CD4-positive, alpha-beta T cell (primary cell): ENCODE measurements around the gene PRICKLE1. TPM values are rescaled to one million over a fixed set of nuclear protein-coding genes. Genes with fewer than 3 reads are reported as not detected.

ENCODE experiments used
- ATAC-seq: fragments of 200-7000 bp; cut with Tn5 transposase; one replicate; pipeline ENCODE4 v1.10.0; 2022; ENCODE audit warnings: mild to moderate bottlenecking; ENCODE audit not compliant: poor library complexity
- CTCF ChIA-PET: fragments of 350-600 bp; sonication (Branson Sonifier 250); formaldehyde crosslinking; loops from one replicate; lab custom pipeline; 2021; ENCODE audit warnings: antibody characterized with exemption, inconsistent platforms; lab: Charles Lee
- POLR2A ChIA-PET: fragments of 350-600 bp; sonication (Branson Sonifier 250); formaldehyde crosslinking; loops from one replicate; lab custom pipeline; 2021; ENCODE audit warnings: antibody characterized with exemption, inconsistent platforms; lab: Charles Lee
- DNase-seq, 14 experiments: peaks; one replicate each; pipeline ENCODE4 v3.0.0-alpha.2; 2013 to 2020; ENCODE audit warnings: mixed read lengths in 2 of 14
- H3K27ac ChIP-seq, 2 donors: one replicate each; pipeline versions ENCODE4 v1.5.1 to v1.7.0; 2013; ENCODE audit warnings: low read length in 2 of 2, low read depth in 1 of 2, mild to moderate bottlenecking in 1 of 2
- H3K27me3 ChIP-seq, 2 experiments: 1 replicate in 1 of 2; 2 replicates in 1 of 2; pipeline versions ENCODE4 v1.6.1 to v1.7.0; 2013; ENCODE audit warnings: low read length in 2 of 2, control low read depth in 1 of 2, mild to moderate bottlenecking in 1 of 2, moderate library complexity in 1 of 2; ENCODE audit not compliant: insufficient read depth in 2 of 2, control insufficient read depth in 1 of 2
- H3K36me3 ChIP-seq: one replicate; pipeline ENCODE4 v1.6.1; 2013; ENCODE audit warnings: low read length, control low read depth; ENCODE audit not compliant: insufficient read depth
- H3K4me1 ChIP-seq: one replicate; pipeline ENCODE4 v1.6.1; 2013; ENCODE audit warnings: low read length, control low read depth; ENCODE audit not compliant: insufficient read depth
- H3K4me3 ChIP-seq: one replicate; pipeline ENCODE4 v1.5.1; 2013; ENCODE audit warnings: mild to moderate bottlenecking, low read length, moderate library complexity
- H3K9me3 ChIP-seq, 2 experiments: 1 replicate in 1 of 2; 2 replicates in 1 of 2; pipeline versions ENCODE4 v1.6.1 to v1.7.0; 2013; ENCODE audit warnings: low read length in 2 of 2, mild to moderate bottlenecking in 2 of 2, control low read depth in 1 of 2, moderate library complexity in 1 of 2; ENCODE audit not compliant: control insufficient read depth in 1 of 2, insufficient read depth in 1 of 2
- H3K27ac Mint-ChIP-seq: one replicate; pipeline ENCODE4 v1.8.0; 2020; ENCODE audit warnings: mixed read lengths
- H3K27me3 Mint-ChIP-seq: one replicate; pipeline ENCODE4 v1.8.0; 2021; ENCODE audit warnings: mixed read lengths
- H3K36me3 Mint-ChIP-seq: one replicate; pipeline ENCODE4 v1.8.0; 2021; ENCODE audit warnings: low read depth, mixed read lengths
- H3K4me1 Mint-ChIP-seq: one replicate; pipeline ENCODE4 v1.8.0; 2021; ENCODE audit warnings: low read depth, mixed read lengths
- H3K4me3 Mint-ChIP-seq: one replicate; pipeline ENCODE4 v1.8.0; 2020; ENCODE audit warnings: mild to moderate bottlenecking, mixed read lengths
- H3K9me3 Mint-ChIP-seq: one replicate; pipeline ENCODE4 v1.8.0; 2020; ENCODE audit warnings: mixed read lengths
- CTCF ChIP-seq: fragments of 200-600 bp; IDR thresholded peaks from one replicate; pipeline ENCODE4 v1.8.0; 2022; ENCODE audit warnings: antibody characterized with exemption, mild to moderate bottlenecking
- intact Hi-C, 2 experiments: fragments of 100-400 bp; cut with DNase I in 1 of 2; cut with micrococcal nuclease in 1 of 2; formaldehyde crosslinking; loops; one replicate each; pipeline versions ENCODE4 v1.15.1 to v1.9.0; 2023 to 2025; cut with DNase I, micrococcal nuclease
- total RNA-seq, 174 experiments: library from RNA in 2 of 174; stranded (reverse) in 2 of 174; gene quantifications; one replicate each; pipeline ENCODE4 v1.2.3 and lab custom pipeline; 2021 to 2026

Gene PRICKLE1
- total RNA-seq, 2 experiments from 2014 or later = not detected

GRCh38 chr12:42630314-42630713 lies 40.8 kb upstream of the PRICKLE1 start:
- no peak for TF ChIP-seq CTCF
- Mint-ChIP-seq H3K36me3 (no peaks in the 10 kb centered on the region), H3K4me1 (no peaks in the 10 kb centered on the region), H3K27me3 (no peaks in the 10 kb centered on the region), H3K9me3 (no peaks in the 10 kb centered on the region), H3K27ac (no peak overlapping the region), H3K4me3 (no peak overlapping the region)
- no peaks in the 10 kb centered on the region for H3K27me3 ChIP-seq
- intact Hi-C loops = no loop called here
- no peaks in the 10 kb centered on the region for H3K36me3 ChIP-seq
- no peak overlapping the region for H3K27ac ChIP-seq
- DNase-seq = no peak
- POLR2A ChIA-PET = interaction anchor here (0.7 kb wide), 1 partner anchor 702 kb away, joined by 3 read pairs; no protein-coding TSS in a partner anchor
- H3K9me3 ChIP-seq = peaks cover 0 to 4% of the 10 kb centered on the region in 2 experiments
- no peaks in the 10 kb centered on the region for H3K4me1 ChIP-seq
- no peak for ATAC-seq
- no peak overlapping the region for H3K4me3 ChIP-seq
- CTCF ChIA-PET = interaction anchor here (0.5 kb wide), 1 partner anchor 985 kb away, joined by 4 read pairs; no protein-coding TSS in a partner anchor

GRCh38 chr12:42627151-42627550 lies 37.6 kb upstream of the PRICKLE1 start:
- Histone ChIP-seq H3K27me3 (no peaks in the 10 kb centered on the region), H3K27ac (no peak overlapping the region), H3K9me3 (peaks cover 0 to 4% of the 10 kb centered on the region in 2 experiments), H3K4me3 (no peak overlapping the region), H3K36me3 (no peaks in the 10 kb centered on the region), H3K4me1 (no peaks in the 10 kb centered on the region)
- intact Hi-C loops = no loop called here
- Mint-ChIP-seq H3K36me3 (no peaks in the 10 kb centered on the region), H3K27me3 (no peaks in the 10 kb centered on the region), H3K4me1 (no peaks in the 10 kb centered on the region), H3K4me3 (no peak overlapping the region), H3K9me3 (peaks cover 1% of the 10 kb centered on the region), H3K27ac (no peak overlapping the region)
- POLR2A ChIA-PET = no interaction called here
- no peak for TF ChIP-seq CTCF
- CTCF ChIA-PET = no interaction called here
- no peak for ATAC-seq
- no peak for DNase-seq

- ATAC-seq (no peak), DNase-seq (no peak)
- Histone ChIP-seq H3K27me3 (no peaks in the 10 kb centered on the region), H3K4me1 (no peaks in the 10 kb centered on the region), H3K27ac (no peak overlapping the region), H3K4me3 (no peak overlapping the region), H3K36me3 (no peaks in the 10 kb centered on the region), H3K9me3 (peaks cover 0 to 8% of the 10 kb centered on the region in 2 experiments)
- Mint-ChIP-seq H3K36me3 (no peaks in the 10 kb centered on the region), H3K4me3 (no peak overlapping the region), H3K9me3 (peaks cover 5% of the 10 kb centered on the region), H3K27me3 (no peaks in the 10 kb centered on the region), H3K27ac (no peak overlapping the region), H3K4me1 (no peaks in the 10 kb centered on the region)
- no peak for TF ChIP-seq CTCF
- POLR2A ChIA-PET = no interaction called here
- intact Hi-C loops = no loop called here
- CTCF ChIA-PET = no interaction called here
Observed at GRCh38 chr12:42625611-42626010, 36.1 kb upstream of the PRICKLE1 start.
